Neuronal stem cell (in vitro differentiated cells): Measurements from ENCODE around the gene AIG1.

Experiments
- DNase-seq: peaks from one replicate; pipeline ENCODE4 v3.0.0-alpha.2; 2013; ENCODE audit warnings: low spot score
- H2AFZ ChIP-seq: one replicate; pipeline ENCODE4 v1.6.1; 2013; ENCODE audit warnings: mild to moderate bottlenecking, low read length, inconsistent platforms
- H2AK5ac ChIP-seq: 2 replicates; pipeline ENCODE4 v1.6.1; 2013; ENCODE audit warnings: low read depth, mild to moderate bottlenecking, inconsistent platforms, low read length, moderate library complexity, mixed read lengths
- H2BK120ac ChIP-seq: 2 replicates; pipeline ENCODE4 v1.6.1; 2013; ENCODE audit warnings: low read depth, mild to moderate bottlenecking, inconsistent platforms, low read length, moderate library complexity, mixed read lengths
- H2BK12ac ChIP-seq: one replicate; pipeline ENCODE4 v1.6.1; 2013; ENCODE audit warnings: low read length, inconsistent platforms
- H2BK15ac ChIP-seq: 2 replicates; pipeline ENCODE4 v1.6.1; 2013; ENCODE audit warnings: mild to moderate bottlenecking, low read length, inconsistent platforms, mixed read lengths
- H2BK5ac ChIP-seq: one replicate; pipeline ENCODE4 v1.6.1; 2013; ENCODE audit warnings: inconsistent platforms, mild to moderate bottlenecking, low read length, moderate library complexity
- H3K14ac ChIP-seq: one replicate; pipeline ENCODE4 v1.6.1; 2013; ENCODE audit warnings: low read length, inconsistent platforms
- H3K18ac ChIP-seq: 2 replicates; pipeline ENCODE4 v1.6.1; 2013; ENCODE audit warnings: low read length, inconsistent platforms
- H3K23ac ChIP-seq: 2 replicates; pipeline ENCODE4 v1.6.1; 2013; ENCODE audit warnings: low read depth, mild to moderate bottlenecking, mixed read lengths, low read length, inconsistent platforms; ENCODE audit not compliant: poor library complexity
- H3K27ac ChIP-seq: replicated peaks from 3 replicates; pipeline ENCODE4 v1.5.1; 2013; ENCODE audit warnings: low read length, inconsistent platforms
- H3K27me3 ChIP-seq, 3 experiments: 2 replicates each; pipeline ENCODE4 v1.6.1; 2013; ENCODE audit warnings: low read length in 3 of 3, mild to moderate bottlenecking in 2 of 3, inconsistent platforms in 1 of 3, low read depth in 1 of 3, mixed read lengths in 1 of 3, moderate library complexity in 1 of 3; ENCODE audit not compliant: control insufficient read depth in 3 of 3, insufficient read depth in 3 of 3
- H3K36me3 ChIP-seq, 2 donors: replicated peaks in 1 of 2; 2 replicates each; pipeline ENCODE4 v1.6.1; 2013; ENCODE audit warnings: low read length in 2 of 2; ENCODE audit not compliant: control insufficient read depth in 2 of 2, insufficient read depth in 2 of 2
- H3K4ac ChIP-seq: 2 replicates; pipeline ENCODE4 v1.6.1; 2013; ENCODE audit warnings: inconsistent platforms, mild to moderate bottlenecking, low read length, moderate library complexity
- H3K4me1 ChIP-seq, 2 donors: 1 replicate in 1 of 2; 2 replicates in 1 of 2; pipeline ENCODE4 v1.6.1; 2013; ENCODE audit warnings: low read length in 2 of 2, low read depth in 1 of 2; ENCODE audit not compliant: control insufficient read depth in 2 of 2, insufficient read depth in 1 of 2
- H3K4me2 ChIP-seq: one replicate; pipeline ENCODE4 v1.6.1; 2013; ENCODE audit warnings: mild to moderate bottlenecking, low read length, inconsistent platforms; ENCODE audit not compliant: insufficient read depth, poor library complexity, severe bottlenecking
- H3K4me3 ChIP-seq, 2 donors: 2 replicates each; pipeline ENCODE4 v1.5.1; 2013; ENCODE audit warnings: low read length in 2 of 2, mild to moderate bottlenecking in 2 of 2, inconsistent platforms in 1 of 2, moderate library complexity in 1 of 2
- H3K79me1 ChIP-seq: one replicate; pipeline ENCODE4 v1.6.1; 2013; ENCODE audit warnings: low read depth, mild to moderate bottlenecking, inconsistent platforms, low read length, moderate library complexity
- H3K9ac ChIP-seq: one replicate; pipeline ENCODE4 v1.6.1; 2013; ENCODE audit warnings: mild to moderate bottlenecking, low read depth, low read length, inconsistent platforms; ENCODE audit not compliant: poor library complexity
- H3K9me3 ChIP-seq, 2 donors: replicated peaks in 1 of 2; 2 replicates each; pipeline versions ENCODE3 to v1.6.1; 2013; ENCODE audit warnings: low read length in 2 of 2, mild to moderate bottlenecking in 2 of 2, inconsistent platforms in 1 of 2, low read depth in 1 of 2, mixed read lengths in 1 of 2, moderate library complexity in 1 of 2; ENCODE audit not compliant: control insufficient read depth in 2 of 2, insufficient read depth in 1 of 2
- H4K8ac ChIP-seq: one replicate; pipeline ENCODE4 v1.6.1; 2013; ENCODE audit warnings: low read depth, mild to moderate bottlenecking, inconsistent platforms, low read length, moderate library complexity
- H4K91ac ChIP-seq: one replicate; pipeline ENCODE4 v1.6.1; 2013; ENCODE audit warnings: low read length, low read depth, mild to moderate bottlenecking, inconsistent platforms; ENCODE audit not compliant: poor library complexity
- WGBS, 2 donors: extraction: QIAGEN DNeasy Blood & Tissue Kit; methylation state at CpG; one replicate each; pipeline ENCODE4 v1.1.7; 2013; ENCODE audit warnings: missing lambda C conversion rate in 2 of 2, mixed read lengths in 1 of 2; ENCODE audit not compliant: insufficient read length in 2 of 2, insufficient replicate concordance in 1 of 2; ENCODE audit errors: extremely low coverage in 2 of 2; 5-methylcytosine and 5-hydroxymethylcytosine counted together

Gene AIG1

DNA sequence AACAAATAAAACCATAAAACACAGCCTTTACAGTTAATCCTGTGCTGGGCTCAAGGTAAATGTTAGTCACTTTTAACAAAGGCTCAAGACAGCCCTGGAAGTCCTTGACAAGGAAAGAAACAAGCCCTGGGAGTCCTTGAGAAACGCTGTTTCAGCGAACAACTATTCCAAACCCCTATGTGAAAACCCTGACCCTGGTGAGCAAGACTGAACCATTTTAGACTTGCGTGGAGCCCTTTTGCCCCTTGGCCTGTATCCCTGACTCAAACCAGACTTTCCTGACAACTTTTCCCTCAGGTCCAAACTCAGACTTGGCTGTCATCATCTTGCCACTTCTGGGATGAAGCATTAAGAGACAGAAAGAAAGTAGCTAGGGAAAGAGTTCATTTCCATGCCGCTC, 180.4 kb downstream of the AIG1 start:
- Histone ChIP-seq H3K4me1 (no peaks in the 10 kb centered on the region), H4K91ac (no peak overlapping the region), H3K27ac (no peak overlapping the region), H2AK5ac (no peak overlapping the region), H3K4ac (no peak overlapping the region), H2BK15ac (no peak overlapping the region), H3K23ac (no peak overlapping the region), H2AFZ (no peak overlapping the region), H2BK12ac (no peak overlapping the region), H3K36me3 (no peaks in the 10 kb centered on the region), H3K9me3 (no peaks in the 10 kb centered on the region), H3K4me3 (no peak overlapping the region), H2BK120ac (no peak overlapping the region), H3K14ac (no peak overlapping the region), H3K79me1 (no peaks in the 10 kb centered on the region), H4K8ac (no peak overlapping the region), H3K18ac (no peak overlapping the region), H3K9ac (no peak overlapping the region), H3K4me2 (no peak overlapping the region), H2BK5ac (no peak overlapping the region), H3K27me3 (no peaks in the 10 kb centered on the region)
- DNase-seq, result no peak
- WGBS, 2 donors, result no CpG with 5 or more reads among the region's 4 CpGs

- Histone ChIP-seq H3K36me3 (no peaks in the 10 kb centered on the region), H2BK15ac (no peak overlapping the region), H3K4me2 (no peak overlapping the region), H2BK5ac (no peak overlapping the region), H3K18ac (no peak overlapping the region), H2BK12ac (no peak overlapping the region), H3K14ac (no peak overlapping the region), H2AFZ (no peak overlapping the region), H2BK120ac (no peak overlapping the region), H3K4me3 (no peak overlapping the region), H2AK5ac (no peak overlapping the region), H3K27ac (no peak overlapping the region), H3K4ac (no peak overlapping the region), H4K8ac (no peak overlapping the region), H4K91ac (no peak overlapping the region), H3K9me3 (no peaks in the 10 kb centered on the region), H3K27me3 (no peaks in the 10 kb centered on the region), H3K79me1 (no peaks in the 10 kb centered on the region), H3K23ac (no peak overlapping the region), H3K4me1 (no peaks in the 10 kb centered on the region), H3K9ac (no peak overlapping the region)
- WGBS, 2 donors, result no CpG with 5 or more reads among the region's 5 CpGs
- DNase-seq, result no peak
Observed at GRCh38 chr6:143241911-143242310, 181.2 kb downstream of the AIG1 start.

DNA sequence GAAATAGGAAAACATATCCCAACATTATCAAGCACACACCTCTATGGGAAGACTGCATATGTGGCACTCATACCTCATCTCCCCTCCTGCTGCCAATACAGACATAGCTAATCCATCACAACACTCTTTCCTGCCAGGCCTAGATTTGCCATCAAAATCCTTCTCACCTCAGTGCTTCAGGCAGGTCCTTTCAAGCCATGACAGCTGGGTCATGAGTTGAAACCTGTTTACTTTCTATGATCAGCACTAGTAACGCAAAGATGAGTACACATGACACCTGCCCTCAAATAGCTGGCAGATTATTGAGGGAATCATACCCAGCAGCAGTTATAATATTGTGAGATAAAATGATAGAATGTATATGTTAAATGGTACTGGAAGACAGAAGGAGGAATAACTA, 183.1 kb downstream of the AIG1 start:
- Histone ChIP-seq H3K27me3 (no peaks in the 10 kb centered on the region), H3K9ac (no peak overlapping the region), H2AFZ (no peak overlapping the region), H3K4me3 (no peak overlapping the region), H3K27ac (no peak overlapping the region), H3K36me3 (no peaks in the 10 kb centered on the region), H4K8ac (no peak overlapping the region), H3K4me2 (no peak overlapping the region), H3K9me3 (no peaks in the 10 kb centered on the region), H2BK5ac (no peak overlapping the region), H3K79me1 (no peaks in the 10 kb centered on the region), H4K91ac (no peak overlapping the region), H3K4me1 (no peaks in the 10 kb centered on the region), H2BK120ac (no peak overlapping the region), H3K18ac (no peak overlapping the region), H2AK5ac (no peak overlapping the region), H3K4ac (no peak overlapping the region), H3K23ac (no peak overlapping the region), H2BK12ac (no peak overlapping the region), H2BK15ac (no peak overlapping the region), H3K14ac (peak overlapping the region; percentile 14)
- no CpG with 5 or more reads among the region's 1 CpG for WGBS, 2 donors
- no peak for DNase-seq

DNA sequence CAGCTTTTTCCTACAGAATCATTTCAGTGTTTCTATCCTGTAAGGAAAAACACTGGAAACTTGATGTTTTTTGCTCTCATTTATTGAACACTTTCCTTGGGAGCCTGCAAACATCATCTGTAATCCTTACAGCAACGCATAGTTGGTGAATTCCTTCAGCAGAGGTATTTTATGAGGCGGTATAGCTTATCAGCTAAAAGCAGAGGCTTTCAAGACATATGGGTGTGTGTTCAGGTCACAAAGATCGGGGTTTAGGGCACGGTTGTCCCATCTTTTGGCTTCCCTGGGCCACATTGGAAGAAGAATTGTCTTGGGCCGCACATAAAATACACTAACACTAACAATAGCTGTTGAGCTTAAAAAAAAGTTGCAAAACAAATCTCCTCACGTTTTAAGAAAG, 185.0 kb downstream of the AIG1 start:
- no peak overlapping the region for H3K23ac ChIP-seq
- H3K4me1 ChIP-seq, result no peaks in the 10 kb centered on the region
- no peaks in the 10 kb centered on the region for H3K27me3 ChIP-seq
- no CpG with 5 or more reads among the region's 6 CpGs for WGBS, 2 donors
- H3K27ac ChIP-seq, result no peak overlapping the region
- H2BK5ac ChIP-seq, result no peak overlapping the region
- H3K14ac ChIP-seq, result no peak overlapping the region
- H3K4me2 ChIP-seq, result no peak overlapping the region
- H4K91ac ChIP-seq, result no peak overlapping the region
- H3K36me3 ChIP-seq, result no peaks in the 10 kb centered on the region
- no peak overlapping the region for H2BK12ac ChIP-seq
- no peak overlapping the region for H3K9ac ChIP-seq
- DNase-seq, result no peak
- H3K9me3 ChIP-seq, result no peaks in the 10 kb centered on the region
- H2AK5ac ChIP-seq, result no peak overlapping the region
- no peak overlapping the region for H3K4me3 ChIP-seq
- H3K18ac ChIP-seq, result no peak overlapping the region
- H2BK15ac ChIP-seq, result no peak overlapping the region
- H2AFZ ChIP-seq, result no peak overlapping the region
- no peaks in the 10 kb centered on the region for H3K79me1 ChIP-seq
- H3K4ac ChIP-seq, result no peak overlapping the region
- H4K8ac ChIP-seq, result no peak overlapping the region
- H2BK120ac ChIP-seq, result no peak overlapping the region
